ENCODE measurements around the gene LOXL3. TPM values are rescaled to one million over a fixed set of nuclear protein-coding genes. Genes with fewer than 3 reads are reported as not detected.

Gene LOXL3
- total RNA-seq, 2 donors from 2014 or later: 3.2 to 3.9 TPM

- no peaks in the 10 kb centered on the region for H3K36me3 ChIP-seq
- no peak for DNase-seq (ENCODE audit: low spot score)
- TF ChIP-seq, protein P1, sequence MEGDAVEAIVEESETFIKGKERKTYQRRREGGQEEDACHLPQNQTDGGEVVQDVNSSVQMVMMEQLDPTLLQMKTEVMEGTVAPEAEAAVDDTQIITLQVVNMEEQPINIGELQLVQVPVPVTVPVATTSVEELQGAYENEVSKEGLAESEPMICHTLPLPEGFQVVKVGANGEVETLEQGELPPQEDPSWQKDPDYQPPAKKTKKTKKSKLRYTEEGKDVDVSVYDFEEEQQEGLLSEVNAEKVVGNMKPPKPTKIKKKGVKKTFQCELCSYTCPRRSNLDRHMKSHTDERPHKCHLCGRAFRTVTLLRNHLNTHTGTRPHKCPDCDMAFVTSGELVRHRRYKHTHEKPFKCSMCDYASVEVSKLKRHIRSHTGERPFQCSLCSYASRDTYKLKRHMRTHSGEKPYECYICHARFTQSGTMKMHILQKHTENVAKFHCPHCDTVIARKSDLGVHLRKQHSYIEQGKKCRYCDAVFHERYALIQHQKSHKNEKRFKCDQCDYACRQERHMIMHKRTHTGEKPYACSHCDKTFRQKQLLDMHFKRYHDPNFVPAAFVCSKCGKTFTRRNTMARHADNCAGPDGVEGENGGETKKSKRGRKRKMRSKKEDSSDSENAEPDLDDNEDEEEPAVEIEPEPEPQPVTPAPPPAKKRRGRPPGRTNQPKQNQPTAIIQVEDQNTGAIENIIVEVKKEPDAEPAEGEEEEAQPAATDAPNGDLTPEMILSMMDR (IDR thresholded peaks at IDR 0.05): no peak
- no peak overlapping the region for H3K27ac ChIP-seq
- H3K4me3 ChIP-seq: no peak overlapping the region
- no peaks in the 10 kb centered on the region for H3K9me3 ChIP-seq
- no peaks in the 10 kb centered on the region for H3K27me3 ChIP-seq
- peaks cover 0 to 20% of the 10 kb centered on the region in 2 donors for H3K4me1 ChIP-seq
These were observed 22.6 kb upstream of the LOXL3 start for GRCh38 chr2:74576211-74576862.

DNA sequence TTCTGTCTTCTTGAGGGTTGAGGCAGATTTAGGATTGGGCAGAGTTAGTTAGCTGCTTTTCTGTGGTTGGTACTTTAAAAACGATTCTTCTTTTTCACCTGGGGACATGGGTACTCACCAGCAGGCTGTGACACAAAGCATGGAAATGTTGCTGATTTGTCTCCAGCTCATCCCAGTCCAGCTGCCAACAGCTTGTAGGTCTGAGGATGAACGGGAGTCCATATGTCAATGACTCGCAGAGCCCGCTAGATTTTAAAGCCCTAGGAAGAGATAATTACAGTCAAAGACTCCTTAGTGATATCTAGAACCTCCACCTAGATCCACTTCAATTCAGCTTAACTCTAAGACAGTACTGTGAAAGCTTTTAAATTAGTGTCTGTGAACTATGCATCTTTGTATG is 21.6 kb upstream of the LOXL3 start:
- no peaks in the 10 kb centered on the region for H3K9me3 ChIP-seq
- DNase-seq (ENCODE audit: low spot score): no peak
- no peaks in the 10 kb centered on the region for H3K36me3 ChIP-seq
- peaks cover 0 to 20% of the 10 kb centered on the region in 2 donors for H3K4me1 ChIP-seq
- TF ChIP-seq, protein P1 (IDR thresholded peaks at IDR 0.05): no peak
- H3K4me3 ChIP-seq: no peak overlapping the region
- H3K27me3 ChIP-seq: no peaks in the 10 kb centered on the region
- H3K27ac ChIP-seq: no peak overlapping the region

- Histone ChIP-seq H3K27me3 (no peaks in the 10 kb centered on the region), H3K36me3 (no peaks in the 10 kb centered on the region), H3K4me1 (peaks cover 0 to 20% of the 10 kb centered on the region in 2 donors), H3K27ac (no peak overlapping the region), H3K9me3 (no peaks in the 10 kb centered on the region), H3K4me3 (no peak overlapping the region)
- TF ChIP-seq, protein P1 (IDR thresholded peaks at IDR 0.05): no peak
- no peak for DNase-seq (ENCODE audit: low spot score)
These were observed 20.2 kb upstream of the LOXL3 start for GRCh38 chr2:74573747-74574562.

- DNase-seq (ENCODE audit: low spot score): no peak
- no peaks in the 10 kb centered on the region for H3K9me3 ChIP-seq
- no peaks in the 10 kb centered on the region for H3K36me3 ChIP-seq
- no peak overlapping the region for H3K4me3 ChIP-seq
- H3K27ac ChIP-seq: no peak overlapping the region
- H3K4me1 ChIP-seq: peaks cover 0 to 12% of the 10 kb centered on the region in 2 donors
- no peaks in the 10 kb centered on the region for H3K27me3 ChIP-seq
- TF ChIP-seq, protein P1 (IDR thresholded peaks at IDR 0.05): no peak
These were observed 18.6 kb upstream of the LOXL3 start for GRCh38 chr2:74572178-74572925.

- DNase-seq (ENCODE audit: low spot score): no peak
- Histone ChIP-seq H3K4me3 (no peak overlapping the region), H3K27ac (no peak overlapping the region), H3K4me1 (no peaks in the 10 kb centered on the region), H3K9me3 (no peaks in the 10 kb centered on the region), H3K27me3 (no peaks in the 10 kb centered on the region), H3K36me3 (no peaks in the 10 kb centered on the region)
- TF ChIP-seq, protein P1 (IDR thresholded peaks at IDR 0.05): no peak
These were observed 17.3 kb upstream of the LOXL3 start for GRCh38 chr2:74571058-74571457.
